Kidney (tissue), 22 donors: Measurements from ENCODE around the gene DPM2. TPM values are rescaled to one million over a fixed set of nuclear protein-coding genes. Genes with fewer than 3 reads are reported as not detected.
A peak's percentile ranks its signal among the peaks of the same experiment; 100 is the strongest.

Experiments used
- DNase-seq, 5 donors: peaks; one replicate each; pipeline ENCODE4 v3.0.0-alpha.2; 2013 to 2020
- FAIRE-seq: peaks from 2 replicates; lab custom pipeline; 2012; peaks lifted over from hg19 to GRCh38; lab: Jason Lieb, UNC
- H3K27ac ChIP-seq, 2 donors: one replicate each; pipeline ENCODE4 v1.7.0; 2013; ENCODE audit warnings: low read depth in 2 of 2, low read length in 2 of 2, inconsistent platforms in 1 of 2
- H3K27me3 ChIP-seq: one replicate; pipeline ENCODE4 v1.7.1; 2013; ENCODE audit warnings: low read length, inconsistent platforms; ENCODE audit not compliant: control insufficient read depth, insufficient read depth
- H3K36me3 ChIP-seq, 3 donors: one replicate each; pipeline versions ENCODE4 v1.7.0 to v1.7.1; 2013; ENCODE audit warnings: low read length in 3 of 3, control low read depth in 1 of 3, inconsistent platforms in 1 of 3; ENCODE audit not compliant: insufficient read depth in 3 of 3, control insufficient read depth in 2 of 3
- H3K4me1 ChIP-seq, 3 donors: one replicate each; pipeline versions ENCODE4 v1.7.0 to v1.7.1; 2013; ENCODE audit warnings: low read length in 3 of 3, inconsistent platforms in 1 of 3, low read depth in 1 of 3; ENCODE audit not compliant: control insufficient read depth in 2 of 3, insufficient read depth in 2 of 3
- H3K4me3 ChIP-seq, 3 donors: one replicate each; pipeline versions ENCODE4 v1.7.0 to v1.8.1; 2013; ENCODE audit warnings: low read length in 3 of 3, control low read depth in 1 of 3, inconsistent platforms in 1 of 3
- H3K9ac ChIP-seq, 3 donors: one replicate each; pipeline versions ENCODE4 v1.7.0 to v1.7.1; 2013; ENCODE audit warnings: low read length in 3 of 3, control low read depth in 1 of 3, inconsistent platforms in 1 of 3
- H3K9me3 ChIP-seq, 3 donors: one replicate each; pipeline versions ENCODE4 v1.7.0 to v1.7.1; 2013; ENCODE audit warnings: low read length in 3 of 3, control low read depth in 1 of 3, inconsistent platforms in 1 of 3; ENCODE audit not compliant: control insufficient read depth in 2 of 3, insufficient read depth in 1 of 3
- intact Hi-C: fragments of 100-400 bp; cut with DNase I; formaldehyde crosslinking; loops from one replicate; pipeline ENCODE4 v1.11.1; 2022
- long read RNA-seq, 10 donors: library from polyadenylated mRNA in 1 of 10; unstranded in 1 of 10; transcript quantifications; one replicate each; pipeline ENCODE4 v2.0.0 and lab custom pipeline, GENCODE V29; 2021 to 2026
- polyA plus RNA-seq: library from polyadenylated mRNA; stranded (reverse); fragments of 350-450 nt; fragmentation: Illumina TruSeq; extraction: RNeasy Lipid Tissue Mini Kit (QIAGEN cat#74804); gene quantifications from one replicate; pipeline ENCODE4 v1.2.3, GENCODE V29; 2014; ENCODE audit warnings: low read depth, low replicate concordance; ENCODE audit not compliant: insufficient read depth
- total RNA-seq: library from RNA; stranded (reverse); fragmentation: NEBNext Ultra II Directional; extraction: Animal tissue kit (Norgen Biotek cat#: 25700); gene quantifications from one replicate; pipeline ENCODE4 v1.2.1, GENCODE V29; 2021
- TF ChIP-seq, protein P1 (sequence below): IDR thresholded peaks from 3 replicates; pipeline ENCODE4 v1.5.1; 2012; ENCODE audit warnings: mild to moderate bottlenecking, moderate library complexity, borderline replicate concordance; ENCODE audit not compliant: insufficient read depth; ENCODE audit errors: extremely low read depth
- donor health status: control.
- donor health status: control.
- donor health status: control.
- donor health status: control.
- donor health status: control.
- donor health status: DM: yes; HTN: yes; CAD: no.
- donor health status: Normal renal cell carcinoma (clear cell type).

DPM2 gene, protein sequence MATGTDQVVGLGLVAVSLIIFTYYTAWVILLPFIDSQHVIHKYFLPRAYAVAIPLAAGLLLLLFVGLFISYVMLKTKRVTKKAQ
- total RNA-seq (42.8 TPM), polyA plus RNA-seq (70.0 TPM)
- long read RNA-seq, donor 1, transcript DPM2-203 (3 exons, 928 nt): minor isoform, 5 of 40 reads
- long read RNA-seq, donor 1, transcript DPM2-201 (4 exons, 1,542 nt): major isoform, 22 of 40 reads
- long read RNA-seq, donor 1, partial matches to known transcripts: 11 of 40 reads
- long read RNA-seq, donor 1, other reads (novel, unspliced or antisense): 0 of 40 reads
- long read RNA-seq, donor 2, transcript DPM2-201 (4 exons, 1,542 nt): major isoform, 17 of 22 reads
- long read RNA-seq, donor 2, partial matches to known transcripts: 0 of 22 reads
- long read RNA-seq, donor 2, other reads (novel, unspliced or antisense): 0 of 22 reads
- long read RNA-seq, donor 3, transcript DPM2-203 (3 exons, 928 nt): minor isoform, 12 of 38 reads
- long read RNA-seq, donor 3, transcript DPM2-201 (4 exons, 1,542 nt): major isoform, 24 of 38 reads
- long read RNA-seq, donor 3, partial matches to known transcripts: 0 of 38 reads
- long read RNA-seq, donor 3, other reads (novel, unspliced or antisense): 0 of 38 reads
- long read RNA-seq, donor 4, transcript DPM2-203 (3 exons, 928 nt): minor isoform, 8 of 31 reads
- long read RNA-seq, donor 4, transcript DPM2-201 (4 exons, 1,542 nt): major isoform, 20 of 31 reads
- long read RNA-seq, donor 4, partial matches to known transcripts: 0 of 31 reads
- long read RNA-seq, donor 4, other reads (novel, unspliced or antisense): 0 of 31 reads
- long read RNA-seq, donor 5, partial matches to known transcripts: 0 of 3 reads
- long read RNA-seq, donor 5, other reads (novel, unspliced or antisense): 0 of 3 reads
- long read RNA-seq, donor 6, transcript DPM2-201 (4 exons, 1,542 nt): major isoform, 35 of 50 reads
- long read RNA-seq, donor 6, transcript DPM2-203 (3 exons, 928 nt): minor isoform, 14 of 50 reads
- long read RNA-seq, donor 6, partial matches to known transcripts: 0 of 50 reads
- long read RNA-seq, donor 6, other reads (novel, unspliced or antisense): 0 of 50 reads
- long read RNA-seq, donor 7, transcript DPM2-201 (4 exons, 1,542 nt): major isoform, 35 of 62 reads
- long read RNA-seq, donor 7, transcript DPM2-205 (3 exons, 1,662 nt): minor isoform, 7 of 62 reads
- long read RNA-seq, donor 7, transcript DPM2-203 (3 exons, 928 nt): minor isoform, 8 of 62 reads
- long read RNA-seq, donor 7, partial matches to known transcripts: 8 of 62 reads
- long read RNA-seq, donor 7, other reads (novel, unspliced or antisense): 4 of 62 reads
- long read RNA-seq, donor 8, transcript DPM2-203 (3 exons, 928 nt): minor isoform, 8 of 33 reads
- long read RNA-seq, donor 8, transcript DPM2-201 (4 exons, 1,542 nt): major isoform, 17 of 33 reads
- long read RNA-seq, donor 8, partial matches to known transcripts: 5 of 33 reads
- long read RNA-seq, donor 8, other reads (novel, unspliced or antisense): 0 of 33 reads
- long read RNA-seq, donor 9, transcript DPM2-201 (4 exons, 1,542 nt): major isoform, 14 of 24 reads
- long read RNA-seq, donor 9, partial matches to known transcripts: 0 of 24 reads
- long read RNA-seq, donor 9, other reads (novel, unspliced or antisense): 5 of 24 reads
- long read RNA-seq, donor 10, transcript DPM2-201 (4 exons, 1,542 nt): major isoform, 15 of 18 reads
- long read RNA-seq, donor 10, partial matches to known transcripts: 0 of 18 reads
- long read RNA-seq, donor 10, other reads (novel, unspliced or antisense): 0 of 18 reads

DNA sequence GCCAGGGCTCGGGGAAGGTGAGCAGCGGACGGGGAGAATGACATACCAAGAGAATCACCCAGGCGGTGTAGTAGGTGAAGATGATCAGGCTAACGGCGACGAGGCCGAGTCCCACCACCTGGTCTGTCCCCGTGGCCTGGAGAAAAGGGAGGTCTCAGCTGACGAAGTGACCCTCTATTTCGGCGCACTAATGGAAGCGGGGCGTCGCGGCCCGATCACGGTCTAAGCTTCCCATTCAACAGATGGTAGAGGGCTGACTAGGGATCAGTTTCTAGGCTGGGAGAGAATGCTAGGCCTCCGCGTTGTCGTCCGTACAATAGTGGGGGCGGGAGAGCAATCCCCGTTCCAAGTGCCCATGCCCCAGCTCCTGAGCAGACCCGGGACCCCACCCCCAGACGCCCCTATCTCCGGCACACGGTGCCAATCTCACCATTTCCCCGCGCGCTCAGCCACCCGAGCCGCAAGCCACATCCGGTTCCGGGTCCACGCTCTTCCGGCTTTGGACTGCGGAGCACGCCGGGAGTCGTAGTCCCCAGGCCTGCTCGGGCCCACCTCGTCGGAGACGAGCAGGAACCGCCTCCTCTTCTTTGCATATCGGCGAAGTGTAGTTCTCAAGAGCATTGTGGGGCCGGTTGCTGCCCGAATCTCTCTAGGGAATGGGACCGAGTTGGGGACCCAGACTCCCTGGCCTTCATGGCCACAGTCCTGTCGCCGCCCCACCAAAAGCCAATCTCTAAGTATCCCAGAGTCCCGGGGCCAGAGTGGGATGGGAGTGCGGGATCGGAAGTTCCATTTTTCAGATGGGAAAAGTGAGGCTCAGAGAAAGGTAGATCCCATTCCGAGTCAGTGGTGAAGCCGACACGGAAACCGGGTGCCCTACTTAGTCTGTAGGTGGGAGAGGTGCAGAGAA is at the start of gene DPM2:
Gene DPM2 (minus strand): TSS at position 467 of the 910 bp plus-strand sequence. CDS start 34 bp downstream, at position 433.
- Histone ChIP-seq H3K4me1 (peaks cover 0 to 37% (median 13%) of the 10 kb centered on the region in 3 donors), H3K9me3 (no peaks in the 10 kb centered on the region), H3K4me3 (peak within 1 kb of the TSS; percentile 91 to 99 (median 93)), H3K27me3 (no peaks in the 10 kb centered on the region), H3K36me3 (peaks cover 0 to 4% (median 0%) of the 10 kb centered on the region in 3 donors), H3K9ac (peak within 1 kb of the TSS; percentile 84 to 98 (median 84)), H3K27ac (peak within 1 kb of the TSS; percentile 58 to 80)
- FAIRE-seq (no peak), DNase-seq (peak; percentile 86 to 96 (median 94))
- intact Hi-C loops: no loop called here
- TF ChIP-seq, protein P1, sequence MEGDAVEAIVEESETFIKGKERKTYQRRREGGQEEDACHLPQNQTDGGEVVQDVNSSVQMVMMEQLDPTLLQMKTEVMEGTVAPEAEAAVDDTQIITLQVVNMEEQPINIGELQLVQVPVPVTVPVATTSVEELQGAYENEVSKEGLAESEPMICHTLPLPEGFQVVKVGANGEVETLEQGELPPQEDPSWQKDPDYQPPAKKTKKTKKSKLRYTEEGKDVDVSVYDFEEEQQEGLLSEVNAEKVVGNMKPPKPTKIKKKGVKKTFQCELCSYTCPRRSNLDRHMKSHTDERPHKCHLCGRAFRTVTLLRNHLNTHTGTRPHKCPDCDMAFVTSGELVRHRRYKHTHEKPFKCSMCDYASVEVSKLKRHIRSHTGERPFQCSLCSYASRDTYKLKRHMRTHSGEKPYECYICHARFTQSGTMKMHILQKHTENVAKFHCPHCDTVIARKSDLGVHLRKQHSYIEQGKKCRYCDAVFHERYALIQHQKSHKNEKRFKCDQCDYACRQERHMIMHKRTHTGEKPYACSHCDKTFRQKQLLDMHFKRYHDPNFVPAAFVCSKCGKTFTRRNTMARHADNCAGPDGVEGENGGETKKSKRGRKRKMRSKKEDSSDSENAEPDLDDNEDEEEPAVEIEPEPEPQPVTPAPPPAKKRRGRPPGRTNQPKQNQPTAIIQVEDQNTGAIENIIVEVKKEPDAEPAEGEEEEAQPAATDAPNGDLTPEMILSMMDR: no peak

DNA sequence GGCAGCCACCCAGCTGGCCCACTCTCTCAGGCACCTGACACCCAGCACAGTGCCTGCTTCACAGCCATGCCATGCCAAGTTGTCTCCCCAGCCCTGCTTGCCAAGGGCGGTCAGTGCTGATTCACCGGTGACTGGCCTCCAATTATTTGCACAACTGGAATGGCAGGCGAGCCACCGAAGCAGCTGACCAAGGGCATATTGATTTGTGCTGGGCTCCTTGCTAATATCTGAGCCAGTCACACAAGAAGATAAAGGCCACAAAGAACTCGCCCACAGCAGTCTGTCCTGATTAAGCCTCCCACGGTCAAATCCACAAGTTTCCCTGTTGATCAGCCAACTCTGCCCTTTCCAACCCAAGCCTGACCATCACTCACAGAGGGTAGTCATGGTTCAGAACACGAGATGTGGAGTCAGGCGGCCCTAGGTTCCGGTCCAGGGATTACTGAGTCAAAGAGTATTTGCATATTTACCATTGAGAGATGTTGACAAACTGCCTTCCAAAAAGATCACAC is 49.5 kb upstream of the DPM2 start:
- peak in 1 of 5 donors; percentile 83 for DNase-seq

More for the DNA sequence above, 49.5 kb upstream of the DPM2 start:
- TF ChIP-seq, protein P1: no peak
- no peak overlapping the region for H3K9ac ChIP-seq
- H3K9me3 ChIP-seq: no peaks in the 10 kb centered on the region
- no peaks in the 10 kb centered on the region for H3K36me3 ChIP-seq
- peaks cover 0 to 20% (median 9%) of the 10 kb centered on the region in 3 donors for H3K4me1 ChIP-seq
- FAIRE-seq: no peak
- intact Hi-C loops: no loop called here
- H3K27me3 ChIP-seq: no peaks in the 10 kb centered on the region
- H3K4me3 ChIP-seq: no peak overlapping the region
- H3K27ac ChIP-seq: peak overlapping the region; percentile 65 to 90
